NCI-H345 treated with DMSO at 0.1 percent for 48 hours (cell line): Measurements from ENCODE around the gene HUS1.
"Not testable (repeated sequence)": the region's sequence is repeated elsewhere in the genome, so short reads cannot be mapped to it uniquely, and the experiment has no call there.

Source experiments
- DNase-seq: peaks from one replicate; lab custom pipeline; 2025; ENCODE audit not compliant: unreplicated experiment; lab: John Stamatoyannopoulos, UW

Gene HUS1

DNA sequence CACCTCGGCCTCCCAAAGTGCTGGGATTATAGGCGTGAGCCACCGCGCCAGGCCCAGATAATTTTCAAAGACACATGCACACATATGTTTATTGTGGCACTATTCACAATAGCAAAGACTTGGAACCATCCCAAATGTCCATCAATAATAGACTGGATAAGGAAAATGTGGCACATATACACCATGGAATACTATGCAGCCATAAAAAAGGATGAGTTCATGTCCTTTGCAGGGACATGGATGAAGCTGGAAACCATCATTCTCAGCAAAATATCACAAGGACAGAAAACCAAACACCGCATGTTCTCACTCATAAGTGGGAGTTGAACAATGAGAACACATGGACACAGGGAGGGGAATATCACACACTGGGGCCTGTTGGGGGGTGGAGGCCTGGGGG lies 1.2 kb upstream of the HUS1 start:
- DNase-seq, result not testable (repeated sequence)

DNA sequence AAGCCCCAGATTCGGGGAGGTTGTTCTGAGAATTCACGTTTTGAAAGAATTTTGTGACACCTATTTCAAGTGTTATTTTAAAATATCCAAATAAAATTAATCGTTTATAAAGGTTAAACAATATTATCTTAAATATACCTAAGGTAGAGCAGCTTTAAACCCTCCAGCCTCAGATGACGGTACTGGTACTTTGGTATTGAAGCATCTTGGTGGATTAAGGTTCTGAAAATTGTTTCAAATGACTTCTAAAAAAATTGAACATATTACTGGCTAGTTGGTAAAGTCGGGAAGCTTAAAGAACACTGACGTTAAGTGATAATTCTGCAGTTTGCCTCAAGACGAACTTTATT lies 392 bp upstream of the HUS1 start:
- DNase-seq, result no peak

DNA sequence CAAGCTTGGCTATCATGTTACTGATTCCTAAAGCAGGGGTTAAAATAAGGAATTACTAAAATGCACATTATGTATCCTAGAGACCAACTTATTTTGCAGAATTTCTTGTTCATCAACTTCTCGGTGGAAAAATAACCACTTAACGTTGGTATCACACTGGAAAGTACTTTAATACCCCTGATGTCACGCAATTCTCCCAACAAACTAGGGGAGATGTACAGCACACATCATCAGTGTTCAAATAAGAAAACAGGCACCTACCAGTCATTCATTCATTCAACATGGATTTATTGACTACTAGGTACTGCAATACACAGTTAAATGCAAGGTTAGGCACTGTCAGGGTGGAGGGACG lies 648 bp downstream of the HUS1 start:
- no peak for DNase-seq

DNA sequence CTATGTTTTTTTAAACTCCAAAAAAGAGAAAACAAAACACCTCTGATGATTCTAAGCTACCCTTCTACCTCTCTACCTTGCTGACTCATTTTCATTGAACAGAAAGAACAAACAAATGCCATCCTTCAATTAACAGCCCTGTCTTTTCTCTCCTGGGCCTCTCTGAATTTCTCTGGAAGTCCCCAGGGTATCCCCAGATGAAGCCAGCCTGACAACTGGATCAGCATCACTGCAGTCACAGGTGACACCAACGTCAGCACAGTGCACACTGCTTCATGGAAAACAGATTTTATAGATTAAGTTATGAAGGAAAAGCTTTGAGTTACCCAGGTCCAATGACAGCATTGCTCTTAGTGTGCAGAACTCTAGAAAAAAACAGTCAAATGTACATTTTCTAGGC lies 5.7 kb downstream of the HUS1 start:
- DNase-seq, result no peak

DNA sequence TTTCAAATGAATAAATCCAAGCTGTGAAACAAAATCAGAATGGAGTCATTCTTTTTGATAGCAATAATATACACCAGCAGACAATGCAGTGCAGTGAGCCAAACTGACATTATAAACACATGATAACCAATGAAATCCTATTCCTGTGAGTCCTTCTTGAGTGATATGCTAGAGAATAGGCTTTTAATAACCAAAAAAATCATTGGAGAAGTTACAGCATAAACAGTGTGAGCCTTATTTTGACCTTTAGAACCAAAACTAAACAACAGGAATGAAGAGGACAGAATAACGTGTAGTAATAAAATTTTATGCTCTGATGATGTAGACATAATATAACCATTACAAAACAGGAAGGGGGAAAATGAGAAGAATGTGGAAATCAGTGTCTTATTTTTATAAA lies 8.7 kb downstream of the HUS1 start:
- DNase-seq, result no peak

DNA sequence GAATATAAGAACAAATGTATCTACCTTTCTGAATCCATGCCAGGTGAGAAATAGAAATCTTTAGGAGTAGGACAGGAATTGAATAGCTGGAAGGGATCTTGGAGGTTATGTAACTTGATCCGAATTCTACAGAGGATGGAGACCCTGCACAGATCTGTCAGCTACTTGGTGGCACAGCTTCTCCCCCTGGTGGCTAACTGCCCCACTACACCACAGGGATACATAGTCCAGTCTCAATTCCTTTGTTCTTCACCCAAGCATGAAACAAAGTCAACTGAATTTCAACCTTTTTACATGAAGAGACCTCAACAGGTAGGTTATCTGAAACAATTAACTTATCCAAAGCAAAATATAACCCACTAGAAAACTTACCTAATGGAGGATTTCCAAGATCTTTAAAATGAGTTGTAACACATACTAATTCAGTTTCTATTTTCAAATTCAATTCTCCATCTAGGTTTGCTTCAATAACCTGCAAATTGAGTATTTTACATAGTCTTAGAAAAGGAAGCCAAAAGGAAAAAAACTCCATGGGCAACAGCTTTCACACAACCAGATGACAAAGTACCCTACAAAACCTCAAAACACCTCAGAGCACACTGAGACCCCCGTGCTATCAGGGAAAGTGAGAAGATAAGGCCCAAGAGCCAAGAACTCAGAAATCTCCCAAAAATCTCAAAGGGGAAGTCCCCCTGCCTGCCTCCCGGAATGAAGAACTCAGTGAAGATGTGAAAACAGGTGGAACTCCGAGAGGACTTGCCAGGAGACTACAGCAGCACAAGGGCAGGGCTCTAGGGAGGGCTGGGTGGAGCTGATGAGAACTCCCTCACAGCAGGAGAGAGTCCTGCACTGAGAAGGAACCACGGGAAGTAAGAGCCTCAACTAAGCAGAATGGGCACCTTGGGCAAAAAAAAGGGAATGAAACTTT lies 10.3 kb downstream of the HUS1 start:
- DNase-seq, result peak; percentile 36

DNA sequence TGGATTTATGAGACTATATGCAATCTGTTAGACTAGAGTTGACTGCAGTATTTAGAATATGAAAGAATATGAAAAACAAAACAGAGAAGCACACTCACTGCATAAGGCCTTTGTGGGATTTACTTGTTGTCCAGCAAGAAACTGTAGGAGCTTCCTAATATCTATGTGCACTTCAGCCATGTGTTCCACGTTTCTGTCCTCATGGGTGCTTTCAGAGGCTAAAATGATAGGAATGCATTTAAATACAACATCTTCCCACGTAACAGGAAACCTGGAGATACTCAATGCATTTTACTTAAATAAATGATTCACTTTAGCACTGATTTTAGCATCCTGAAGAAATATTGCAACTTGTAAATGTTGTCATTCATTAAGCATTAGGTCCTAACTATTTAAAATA lies 11.7 kb downstream of the HUS1 start:
- DNase-seq, result no peak

DNA sequence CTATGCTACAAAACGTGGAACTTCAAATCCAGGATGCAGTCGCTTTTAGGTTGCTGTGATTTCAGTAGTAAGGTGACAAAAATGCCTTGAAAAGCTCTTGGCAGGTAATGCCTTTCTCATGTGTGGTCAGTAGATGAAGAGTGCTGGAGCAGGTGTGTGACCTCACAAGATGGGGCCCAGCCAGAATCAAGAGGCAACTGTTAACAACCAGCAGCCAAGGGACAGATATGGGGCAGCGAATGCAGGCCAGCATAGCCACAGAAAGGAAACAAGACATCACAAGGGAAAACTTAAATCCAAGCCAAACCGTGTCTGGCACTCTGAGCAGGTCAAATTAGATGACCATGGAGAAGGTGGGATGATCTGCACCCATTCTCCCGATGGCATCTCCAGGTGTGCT lies 12.3 kb downstream of the HUS1 start:
- no peak for DNase-seq

DNA sequence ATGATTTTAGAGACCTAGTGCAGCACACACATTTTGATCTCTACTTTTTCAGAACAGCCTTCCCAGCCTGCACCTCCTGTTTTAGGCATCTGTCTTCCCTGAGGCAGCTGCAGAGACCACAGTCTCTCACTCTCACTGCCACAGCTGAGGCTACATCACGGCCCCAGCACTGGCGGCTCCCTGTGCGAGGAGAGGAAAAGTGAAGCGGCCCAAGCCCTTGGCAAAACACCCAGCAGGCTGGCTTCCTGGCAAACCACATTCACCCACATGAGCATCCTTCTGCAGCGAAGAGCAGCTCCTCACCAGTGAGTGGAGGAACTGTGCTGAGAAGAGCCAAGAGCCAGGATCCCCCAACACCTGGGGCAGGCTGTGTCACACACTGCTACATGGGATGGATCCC lies 14.0 kb downstream of the HUS1 start:
- DNase-seq, result no peak

DNA sequence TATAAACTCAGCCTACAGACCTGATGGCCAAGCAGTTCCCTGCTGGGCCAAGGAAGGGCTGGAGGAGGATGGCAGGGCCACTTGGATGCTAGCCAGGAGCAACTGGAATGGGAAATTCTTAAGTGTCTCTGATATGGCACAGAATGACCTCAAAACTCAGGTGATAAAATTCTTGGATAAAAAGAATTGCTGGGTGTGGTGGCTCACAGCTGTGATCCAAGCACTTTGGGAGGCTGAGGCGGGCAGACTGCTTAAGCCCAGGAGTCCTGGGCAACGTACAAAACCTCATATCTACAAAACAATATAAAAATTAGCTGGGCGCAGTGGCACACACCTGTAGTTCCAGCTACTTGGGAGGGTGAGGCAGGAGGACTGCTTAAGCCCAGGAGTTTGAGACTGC lies 17.2 kb downstream of the HUS1 start:
- DNase-seq, result no peak

DNA sequence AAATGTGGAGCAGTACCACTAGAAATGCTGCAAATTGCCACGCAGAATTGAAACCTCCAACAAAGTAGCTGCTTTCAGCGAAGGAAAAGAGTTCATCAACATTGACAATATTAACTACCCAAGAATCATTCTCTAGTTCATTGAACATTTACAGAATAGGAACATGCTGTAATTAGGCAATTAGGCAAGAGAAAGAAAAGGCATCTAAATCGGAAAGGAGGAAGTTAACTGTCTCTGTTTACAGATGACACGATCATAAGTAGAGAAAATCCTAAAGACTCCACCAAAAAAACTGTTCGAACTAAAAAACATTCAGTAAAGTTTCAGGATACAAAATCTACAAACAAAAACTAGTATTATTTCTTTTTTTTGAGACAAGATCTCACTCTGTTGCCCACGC lies 22.3 kb downstream of the HUS1 start:
- DNase-seq, result no peak

DNA sequence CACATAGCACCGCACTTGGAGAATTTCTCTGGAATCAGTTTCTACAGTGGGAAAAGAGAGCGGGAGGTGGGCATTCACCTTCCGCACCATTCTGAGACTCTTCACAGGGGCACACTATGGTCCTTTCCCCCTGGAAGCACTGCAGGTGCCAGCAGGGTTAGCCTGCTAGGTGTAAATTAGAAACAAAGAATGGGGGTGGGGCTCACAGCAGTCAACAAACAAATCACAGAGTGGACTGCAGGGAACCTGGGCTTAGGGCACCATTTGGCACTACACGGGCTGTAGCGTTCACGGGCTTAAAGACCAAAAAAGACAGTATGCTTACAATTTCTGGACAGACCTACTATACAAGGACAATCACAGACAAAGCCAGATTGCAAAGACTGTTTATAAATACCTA lies 23.2 kb downstream of the HUS1 start:
- no peak for DNase-seq

DNA sequence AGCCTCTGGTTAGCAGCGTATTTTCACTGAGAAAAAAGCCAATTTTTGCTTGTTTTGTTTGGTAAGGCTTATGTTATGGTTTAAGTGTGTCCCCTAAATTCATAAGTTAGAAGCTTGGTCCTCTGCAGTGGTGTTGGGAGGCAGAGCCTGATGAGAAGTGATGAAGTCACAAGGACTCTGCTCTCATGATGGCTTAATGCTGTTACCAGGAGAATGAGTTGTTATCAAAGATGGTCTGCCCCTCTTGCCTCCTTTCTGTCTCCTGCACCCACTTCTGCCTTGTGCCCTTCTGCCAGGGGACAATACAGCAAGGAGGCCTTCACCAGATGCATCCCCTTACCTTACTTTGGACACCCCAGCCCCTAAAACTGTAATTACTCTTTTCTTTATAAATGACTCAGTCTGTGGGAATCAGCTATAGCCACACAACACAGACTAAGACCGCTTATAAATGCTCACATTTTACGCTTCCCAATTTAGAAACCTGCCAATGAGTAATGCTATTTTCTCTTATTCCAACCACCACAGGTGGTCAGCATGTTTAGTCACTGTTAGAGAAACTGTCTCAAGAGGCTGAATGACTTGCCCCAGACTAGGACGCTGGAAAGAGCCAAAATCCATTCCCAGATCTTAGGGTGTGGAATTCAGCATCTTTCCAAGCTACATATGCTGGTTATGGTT lies 25.0 kb downstream of the HUS1 start:
- no peak for DNase-seq

DNA sequence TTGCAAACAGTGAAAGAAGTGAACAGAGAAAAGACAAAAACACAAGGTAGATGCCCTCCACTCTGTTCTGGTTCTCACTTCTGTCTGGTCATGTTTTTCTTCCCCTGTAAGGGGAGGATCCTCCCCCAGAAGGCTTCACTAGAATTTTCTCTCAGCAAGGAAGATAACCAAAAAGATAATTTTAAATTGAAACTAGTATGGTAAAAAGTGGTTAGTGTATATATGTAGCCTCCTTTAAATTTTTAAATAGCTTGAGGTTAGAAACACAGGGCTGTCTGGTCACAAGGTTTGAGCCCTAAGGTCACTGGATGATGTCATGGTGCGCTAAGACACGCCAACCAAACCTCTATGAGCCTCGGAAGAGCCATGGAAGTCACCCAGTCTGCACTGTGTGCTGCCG lies 25.6 kb downstream of the HUS1 start:
- DNase-seq, result no peak

DNA sequence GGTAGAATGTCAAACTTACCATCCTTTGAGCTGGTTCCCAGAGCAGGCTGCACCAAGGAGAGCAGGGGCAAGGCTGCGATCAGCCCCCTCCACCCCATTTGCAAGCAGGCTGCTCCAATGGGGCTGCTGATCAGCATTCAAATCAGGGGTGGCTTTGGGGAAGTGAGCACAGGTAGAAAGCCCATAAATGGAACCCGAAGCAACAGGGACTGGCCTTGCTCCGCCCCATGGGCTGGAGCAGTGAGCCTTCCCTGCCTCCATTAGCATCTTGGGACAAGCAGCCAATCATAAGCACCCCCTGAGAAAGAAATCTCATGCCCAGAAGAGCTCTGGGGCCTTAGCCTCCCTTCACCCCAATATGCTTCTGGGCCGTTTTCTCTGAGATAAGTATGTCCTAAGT lies 27.2 kb downstream of the HUS1 start:
- DNase-seq, result no peak

DNA sequence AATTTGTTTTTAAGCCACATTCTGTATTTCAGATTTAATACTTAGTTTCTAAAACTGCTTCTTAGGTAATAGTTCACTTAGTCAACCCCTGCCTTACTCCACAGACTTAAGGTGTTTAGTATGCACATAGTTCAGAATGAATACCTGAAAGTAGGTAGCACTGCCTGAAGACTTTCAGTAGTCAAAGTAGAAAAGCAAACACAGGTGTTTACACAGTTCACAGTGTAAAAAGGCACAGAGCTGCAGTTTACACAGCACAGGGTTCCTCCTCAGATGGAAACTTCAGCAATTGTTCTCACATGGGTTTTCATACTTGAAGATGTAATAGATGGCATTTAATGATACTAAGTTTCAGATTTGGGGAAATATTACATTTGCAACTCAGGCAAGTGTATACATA lies 28.0 kb downstream of the HUS1 start:
- peak; percentile 2 for DNase-seq

DNA sequence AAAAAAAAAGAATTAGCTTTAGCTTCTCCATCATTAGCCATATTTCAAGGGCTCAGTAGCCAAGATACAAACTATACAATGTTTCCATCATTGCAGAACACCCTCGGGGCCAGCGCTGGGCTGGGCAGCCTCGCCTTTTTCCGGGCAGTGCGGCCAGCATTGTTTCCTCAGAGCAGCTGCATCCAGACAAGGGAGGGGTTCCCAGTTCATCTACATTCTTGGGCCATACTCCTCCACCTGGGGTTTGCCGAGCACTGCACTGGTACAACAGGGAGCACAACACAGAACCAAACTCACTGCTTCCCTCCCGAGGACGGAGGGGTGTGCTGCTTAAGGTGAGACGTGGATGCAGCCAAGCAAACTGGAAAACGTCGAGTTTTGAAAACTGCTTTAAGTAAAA lies 28.7 kb downstream of the HUS1 start:
- no peak for DNase-seq

DNA sequence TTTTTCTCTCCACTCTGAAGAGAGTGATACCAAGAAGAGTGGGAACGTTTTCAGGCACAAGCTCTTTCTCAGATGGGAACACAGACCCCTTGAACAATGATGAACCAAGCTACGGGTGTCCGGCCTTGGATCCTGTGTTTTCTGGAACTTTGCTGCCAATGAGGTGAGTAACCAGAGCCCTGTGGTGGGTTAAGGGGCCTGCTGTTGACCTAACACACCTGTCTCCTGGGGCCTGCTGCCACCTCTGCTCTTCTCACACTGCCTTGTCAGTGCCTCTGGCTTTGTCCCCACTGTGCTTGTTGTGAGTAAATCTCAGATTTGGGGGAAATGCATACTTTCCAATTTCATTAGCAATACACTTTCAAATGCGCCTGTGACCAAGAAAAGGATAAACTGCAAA lies 29.7 kb downstream of the HUS1 start:
- DNase-seq, result no peak

DNA sequence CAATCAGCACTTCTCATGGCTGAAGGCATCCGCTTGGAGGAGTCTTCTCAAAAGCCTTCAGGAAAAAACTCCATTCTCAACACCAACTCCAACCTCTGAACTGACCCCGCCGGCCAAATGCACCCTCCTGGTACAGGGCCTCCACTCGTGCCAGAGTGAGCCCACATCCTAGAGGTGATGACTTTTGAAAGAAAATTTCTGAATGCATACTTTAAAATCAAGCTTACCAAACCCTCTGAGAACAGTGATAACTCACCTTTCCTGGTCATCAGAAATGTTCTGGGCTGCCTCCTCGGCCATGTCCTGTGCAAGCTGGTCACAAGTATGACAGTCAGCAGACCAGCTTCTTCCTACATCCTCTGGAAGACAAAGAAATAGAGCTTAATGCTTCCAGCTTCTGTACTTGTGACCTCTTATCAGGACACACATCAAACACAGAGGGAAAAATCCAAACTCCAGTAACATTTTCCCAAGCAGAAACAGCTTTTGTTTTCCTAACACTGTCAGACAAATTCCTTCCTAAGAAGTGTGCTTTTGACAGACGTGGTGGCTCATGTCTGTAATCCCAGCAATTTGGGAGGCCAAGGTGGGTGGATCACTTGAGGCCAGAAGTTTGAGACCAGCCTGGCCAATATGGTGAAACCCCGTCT lies 31.1 kb downstream of the HUS1 start, which contains the start of gene PKD1L1:
TSS of gene PKD1L1 (minus strand) at position 326 of the 650 bp plus-strand sequence. CDS start at position 300, 26 bp downstream.
- DNase-seq, result no peak

DNA sequence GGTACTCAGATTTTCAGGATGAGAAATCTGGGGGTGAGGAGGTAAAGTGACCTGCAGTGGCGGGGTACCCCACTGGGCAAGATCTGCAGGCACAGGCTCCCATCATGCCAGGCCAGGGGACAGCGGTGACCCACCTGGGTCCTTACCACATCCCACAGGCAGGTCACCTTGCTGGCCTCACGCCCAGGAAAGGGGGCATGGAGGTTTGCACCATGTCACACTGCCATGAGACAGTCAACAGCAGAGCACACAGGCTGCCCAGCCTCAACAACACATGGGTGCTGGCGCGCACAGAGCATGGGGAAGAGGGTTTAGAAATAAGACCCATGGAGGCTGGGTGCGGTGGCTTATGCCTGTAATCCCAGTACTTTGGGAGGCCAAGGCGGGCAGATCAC lies 32.1 kb downstream of the HUS1 start:
- no peak for DNase-seq

DNA sequence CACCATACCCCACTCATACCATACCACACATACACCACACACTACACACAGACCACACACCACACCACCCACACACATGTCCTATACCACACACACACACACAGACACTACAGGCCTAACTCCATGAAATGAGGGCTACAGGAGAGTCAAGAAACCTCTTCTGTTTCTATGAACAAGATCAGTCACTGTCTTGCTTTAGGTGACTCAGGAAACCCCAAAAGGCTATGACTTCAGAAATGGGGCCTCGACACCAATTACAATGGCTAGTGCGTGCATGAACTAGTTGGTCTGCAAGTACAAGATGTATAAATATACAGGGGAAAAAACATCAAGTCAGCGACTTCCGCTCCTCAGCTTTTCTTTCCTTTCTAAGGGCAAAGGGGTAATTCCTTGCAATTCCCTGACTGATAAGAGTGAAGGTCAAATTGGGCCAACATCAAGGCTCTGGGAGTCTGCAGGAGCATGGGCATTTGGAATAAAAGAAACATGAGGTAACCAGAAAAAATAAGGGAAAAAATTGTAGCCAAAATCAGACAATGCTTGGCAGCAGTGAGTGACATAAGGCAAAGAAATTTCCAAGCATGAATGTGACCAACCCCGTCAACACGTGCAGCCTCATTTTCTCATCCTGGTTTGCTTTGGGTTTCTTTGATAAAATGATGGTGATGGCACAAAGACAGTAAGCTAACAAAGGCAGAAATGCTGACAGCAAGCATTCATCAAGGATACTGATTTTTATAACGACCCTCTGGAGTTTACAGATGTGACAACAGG lies 32.6 kb downstream of the HUS1 start:
- no peak for DNase-seq
